ENCODE data around the gene UBE4B. TPM values are rescaled to one million over a fixed set of nuclear protein-coding genes. Genes with fewer than 3 reads are reported as not detected.

Gene UBE4B
- total RNA-seq, 1 donor from 2014 or later: 62.2 TPM

- Mint-ChIP-seq H3K27me3 (ENCODE audit: unreplicated experiment) (no peaks in the 10 kb centered on the region), H3K27ac (ENCODE audit: unreplicated experiment) (no peak overlapping the region), H3K4me1 (ENCODE audit: unreplicated experiment) (peaks cover 23% of the 10 kb centered on the region), H3K36me3 (ENCODE audit: unreplicated experiment) (peaks cover 14% of the 10 kb centered on the region), H3K9me3 (ENCODE audit: unreplicated experiment) (peaks cover 4% of the 10 kb centered on the region), H3K4me3 (ENCODE audit: unreplicated experiment) (no peak overlapping the region)
- DNase-seq (ENCODE audit: extremely low spot score, unreplicated experiment): no peak
- TF ChIP-seq, protein P1, sequence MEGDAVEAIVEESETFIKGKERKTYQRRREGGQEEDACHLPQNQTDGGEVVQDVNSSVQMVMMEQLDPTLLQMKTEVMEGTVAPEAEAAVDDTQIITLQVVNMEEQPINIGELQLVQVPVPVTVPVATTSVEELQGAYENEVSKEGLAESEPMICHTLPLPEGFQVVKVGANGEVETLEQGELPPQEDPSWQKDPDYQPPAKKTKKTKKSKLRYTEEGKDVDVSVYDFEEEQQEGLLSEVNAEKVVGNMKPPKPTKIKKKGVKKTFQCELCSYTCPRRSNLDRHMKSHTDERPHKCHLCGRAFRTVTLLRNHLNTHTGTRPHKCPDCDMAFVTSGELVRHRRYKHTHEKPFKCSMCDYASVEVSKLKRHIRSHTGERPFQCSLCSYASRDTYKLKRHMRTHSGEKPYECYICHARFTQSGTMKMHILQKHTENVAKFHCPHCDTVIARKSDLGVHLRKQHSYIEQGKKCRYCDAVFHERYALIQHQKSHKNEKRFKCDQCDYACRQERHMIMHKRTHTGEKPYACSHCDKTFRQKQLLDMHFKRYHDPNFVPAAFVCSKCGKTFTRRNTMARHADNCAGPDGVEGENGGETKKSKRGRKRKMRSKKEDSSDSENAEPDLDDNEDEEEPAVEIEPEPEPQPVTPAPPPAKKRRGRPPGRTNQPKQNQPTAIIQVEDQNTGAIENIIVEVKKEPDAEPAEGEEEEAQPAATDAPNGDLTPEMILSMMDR (IDR thresholded peaks at IDR 0.05): no peak
These were observed 43.0 kb downstream of the UBE4B start for GRCh38 chr1:10075732-10076131.

DNA sequence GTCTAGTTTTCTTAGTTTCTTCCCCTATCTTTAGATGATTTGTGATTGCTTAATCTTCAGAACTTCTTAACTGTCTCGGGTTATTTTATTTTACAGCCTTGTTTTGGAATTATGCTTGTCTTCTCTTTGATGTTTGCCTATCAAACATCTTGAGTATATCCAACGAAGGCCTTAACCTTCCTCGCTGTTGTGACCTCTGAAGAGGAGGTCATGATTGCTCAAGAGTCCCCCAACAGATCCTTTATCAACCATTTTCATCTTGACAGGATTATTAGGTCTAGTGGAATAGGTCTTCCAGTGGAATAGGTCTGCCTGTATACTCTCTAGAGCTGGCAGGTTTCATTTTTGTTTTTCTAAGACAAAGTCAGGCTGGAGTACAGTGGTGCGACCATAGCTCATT lies 45.7 kb downstream of the UBE4B start:
- no peak overlapping the region for H3K4me3 Mint-ChIP-seq (ENCODE audit: unreplicated experiment)

GRCh38 chr1:10080523-10080922 lies 47.8 kb downstream of the UBE4B start:
- H3K36me3 Mint-ChIP-seq (ENCODE audit: unreplicated experiment): peaks cover 14% of the 10 kb centered on the region
- H3K27ac Mint-ChIP-seq (ENCODE audit: unreplicated experiment): no peak overlapping the region
- no peak overlapping the region for H3K4me3 Mint-ChIP-seq (ENCODE audit: unreplicated experiment)
- H3K9me3 Mint-ChIP-seq (ENCODE audit: unreplicated experiment): peaks cover 4% of the 10 kb centered on the region
- TF ChIP-seq, protein P1 (IDR thresholded peaks at IDR 0.05): no peak
- no peak for DNase-seq (ENCODE audit: extremely low spot score, unreplicated experiment)
- H3K4me1 Mint-ChIP-seq (ENCODE audit: unreplicated experiment): peaks cover 8% of the 10 kb centered on the region
- no peaks in the 10 kb centered on the region for H3K27me3 Mint-ChIP-seq (ENCODE audit: unreplicated experiment)

More for the DNA sequence above, 45.7 kb downstream of the UBE4B start:
- Mint-ChIP-seq H3K27ac (ENCODE audit: unreplicated experiment) (no peak overlapping the region), H3K9me3 (ENCODE audit: unreplicated experiment) (peaks cover 4% of the 10 kb centered on the region), H3K36me3 (ENCODE audit: unreplicated experiment) (peaks cover 11% of the 10 kb centered on the region), H3K4me1 (ENCODE audit: unreplicated experiment) (peaks cover 26% of the 10 kb centered on the region), H3K27me3 (ENCODE audit: unreplicated experiment) (no peaks in the 10 kb centered on the region)
- DNase-seq (ENCODE audit: extremely low spot score, unreplicated experiment): no peak
- TF ChIP-seq, protein P1 (IDR thresholded peaks at IDR 0.05): no peak

GRCh38 chr1:10082785-10083479 lies 50.2 kb downstream of the UBE4B start:
- H3K4me1 Mint-ChIP-seq (ENCODE audit: unreplicated experiment): peaks cover 6% of the 10 kb centered on the region
- H3K27ac Mint-ChIP-seq (ENCODE audit: unreplicated experiment): no peak overlapping the region
- H3K27me3 Mint-ChIP-seq (ENCODE audit: unreplicated experiment): no peaks in the 10 kb centered on the region
- TF ChIP-seq, protein P1 (IDR thresholded peaks at IDR 0.05): no peak
- DNase-seq (ENCODE audit: extremely low spot score, unreplicated experiment): no peak
- H3K9me3 Mint-ChIP-seq (ENCODE audit: unreplicated experiment): peaks cover 4% of the 10 kb centered on the region
- H3K4me3 Mint-ChIP-seq (ENCODE audit: unreplicated experiment): no peak overlapping the region
- H3K36me3 Mint-ChIP-seq (ENCODE audit: unreplicated experiment): peaks cover 19% of the 10 kb centered on the region

DNA sequence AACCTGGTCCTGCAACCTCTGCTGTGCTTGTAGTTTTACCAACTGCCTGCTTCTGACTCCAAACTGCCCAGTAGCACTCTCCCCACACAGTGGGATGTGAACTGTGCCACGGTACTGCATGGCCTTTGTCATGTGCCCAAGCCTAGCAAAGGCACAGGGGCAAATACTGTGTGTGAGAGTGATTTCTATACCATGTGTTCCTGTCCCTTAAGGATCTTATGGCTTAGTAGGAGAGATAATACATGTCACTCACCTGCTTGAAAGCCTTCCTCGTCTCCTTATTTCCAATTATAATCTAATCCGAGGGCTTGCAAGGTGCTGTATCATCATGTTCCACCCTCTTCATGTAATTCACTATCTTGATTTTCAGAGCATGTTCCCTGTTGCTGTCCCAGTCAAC lies 51.3 kb downstream of the UBE4B start:
- Mint-ChIP-seq H3K27ac (ENCODE audit: unreplicated experiment) (no peak overlapping the region), H3K36me3 (ENCODE audit: unreplicated experiment) (peaks cover 17% of the 10 kb centered on the region), H3K4me1 (ENCODE audit: unreplicated experiment) (peaks cover 6% of the 10 kb centered on the region), H3K27me3 (ENCODE audit: unreplicated experiment) (no peaks in the 10 kb centered on the region), H3K9me3 (ENCODE audit: unreplicated experiment) (peaks cover 4% of the 10 kb centered on the region), H3K4me3 (ENCODE audit: unreplicated experiment) (no peak overlapping the region)
- DNase-seq (ENCODE audit: extremely low spot score, unreplicated experiment): peak; percentile 46
- TF ChIP-seq, protein P1 (IDR thresholded peaks at IDR 0.05): no peak
